ENCODE results near the gene USP44.

The USP44 gene

GRCh38 chr12:95546491-95546813, 4.8 kb downstream of the USP44 start:
- H3K4me1 ChIP-seq: peaks cover 0 to 6% (median 0%) of the 10 kb centered on the region in 4 donors
- H3K4me3 ChIP-seq: no peak overlapping the region
- no peaks in the 10 kb centered on the region for H3K27me3 ChIP-seq
- no peak overlapping the region for H3K27ac ChIP-seq
- no peak for DNase-seq
- no peak for TF ChIP-seq CTCF (IDR thresholded peaks at IDR 0.05)
- intact Hi-C loops (cut with DNase I; ENCODE audit: low total_unique reads): no loop called here
- H3K9me3 ChIP-seq: no peaks in the 10 kb centered on the region
- no peaks in the 10 kb centered on the region for H3K36me3 ChIP-seq

- H3K9me3 ChIP-seq: no peaks in the 10 kb centered on the region
- H3K27me3 ChIP-seq: no peaks in the 10 kb centered on the region
- H3K36me3 ChIP-seq: no peaks in the 10 kb centered on the region
- intact Hi-C loops (cut with DNase I; ENCODE audit: low total_unique reads): no loop called here
- no peak overlapping the region for H3K27ac ChIP-seq
- TF ChIP-seq CTCF (IDR thresholded peaks at IDR 0.05): no peak
- no peak for DNase-seq
- no peak overlapping the region for H3K4me3 ChIP-seq
- H3K4me1 ChIP-seq: peaks cover 0 to 6% (median 0%) of the 10 kb centered on the region in 4 donors
These were observed 5.4 kb downstream of the USP44 start for GRCh38 chr12:95545731-95546490.

- no peaks in the 10 kb centered on the region for H3K27me3 ChIP-seq
- intact Hi-C loops (cut with DNase I; ENCODE audit: low total_unique reads): no loop called here
- no peak overlapping the region for H3K4me3 ChIP-seq
- H3K9me3 ChIP-seq: no peaks in the 10 kb centered on the region
- no peaks in the 10 kb centered on the region for H3K36me3 ChIP-seq
- DNase-seq: no peak
- peaks cover 0 to 6% (median 0%) of the 10 kb centered on the region in 4 donors for H3K4me1 ChIP-seq
- TF ChIP-seq CTCF (IDR thresholded peaks at IDR 0.05): no peak
- no peak overlapping the region for H3K27ac ChIP-seq
These were observed 6.0 kb downstream of the USP44 start for GRCh38 chr12:95545303-95545702.

- H3K9me3 ChIP-seq: no peaks in the 10 kb centered on the region
- no peaks in the 10 kb centered on the region for H3K36me3 ChIP-seq
- TF ChIP-seq CTCF (IDR thresholded peaks at IDR 0.05): no peak
- H3K27me3 ChIP-seq: no peaks in the 10 kb centered on the region
- peaks cover 0 to 6% (median 0%) of the 10 kb centered on the region in 4 donors for H3K4me1 ChIP-seq
- DNase-seq: no peak
- no peak overlapping the region for H3K27ac ChIP-seq
- no peak overlapping the region for H3K4me3 ChIP-seq
- intact Hi-C loops (cut with DNase I; ENCODE audit: low total_unique reads): no loop called here
These were observed 6.5 kb downstream of the USP44 start for GRCh38 chr12:95544756-95545155.

GRCh38 chr12:95543305-95543704, 8.0 kb downstream of the USP44 start:
- DNase-seq: no peak
- intact Hi-C loops (cut with DNase I; ENCODE audit: low total_unique reads): no loop called here
- H3K36me3 ChIP-seq: no peaks in the 10 kb centered on the region
- no peak for TF ChIP-seq CTCF (IDR thresholded peaks at IDR 0.05)
- no peaks in the 10 kb centered on the region for H3K9me3 ChIP-seq
- H3K27ac ChIP-seq: no peak overlapping the region
- H3K4me3 ChIP-seq: no peak overlapping the region
- no peaks in the 10 kb centered on the region for H3K27me3 ChIP-seq
- H3K4me1 ChIP-seq: peaks cover 0 to under 1% (median 0%) of the 10 kb centered on the region in 4 donors

All from tibial artery (tissue), 4 donors.